ENCODE measurements around the gene CLCN7.
"Not testable (repeated sequence)": the region's sequence is repeated elsewhere in the genome, so short reads cannot be mapped to it uniquely, and the experiment has no call there.

CLCN7 gene

DNA sequence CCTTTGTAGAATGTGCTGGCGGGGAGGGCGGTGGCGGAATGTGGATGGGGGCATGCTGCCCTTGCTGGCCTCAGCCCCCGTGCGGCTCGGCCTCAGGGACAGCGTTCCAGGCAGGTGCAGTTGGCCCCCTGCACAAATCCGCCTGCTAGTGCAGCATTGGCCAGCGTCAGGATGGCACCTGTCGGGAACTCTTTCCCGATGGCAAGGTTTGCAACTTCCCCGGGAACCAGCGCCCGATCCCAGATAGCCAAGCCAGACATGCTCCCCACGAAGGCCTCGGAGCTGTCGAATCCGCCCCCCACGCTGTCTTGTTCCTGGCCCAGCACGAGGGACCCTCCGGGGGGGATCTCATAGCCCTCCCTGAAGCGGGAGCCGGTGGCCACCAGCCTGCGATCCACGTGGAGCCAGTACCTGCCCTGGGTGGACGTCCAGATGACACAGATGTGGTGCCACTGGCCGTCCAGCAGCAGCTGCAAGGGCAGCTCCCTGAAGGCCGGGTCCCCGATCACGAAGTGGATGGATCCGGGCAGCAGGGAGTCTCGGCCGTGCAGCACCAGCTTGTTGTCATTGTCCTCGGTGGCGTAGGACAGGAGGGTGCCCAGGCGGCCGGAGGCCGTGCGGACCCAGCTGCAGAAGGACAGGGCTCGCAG lies 11.1 kb upstream of the CLCN7 start:
- no peak for DNase-seq

DNA sequence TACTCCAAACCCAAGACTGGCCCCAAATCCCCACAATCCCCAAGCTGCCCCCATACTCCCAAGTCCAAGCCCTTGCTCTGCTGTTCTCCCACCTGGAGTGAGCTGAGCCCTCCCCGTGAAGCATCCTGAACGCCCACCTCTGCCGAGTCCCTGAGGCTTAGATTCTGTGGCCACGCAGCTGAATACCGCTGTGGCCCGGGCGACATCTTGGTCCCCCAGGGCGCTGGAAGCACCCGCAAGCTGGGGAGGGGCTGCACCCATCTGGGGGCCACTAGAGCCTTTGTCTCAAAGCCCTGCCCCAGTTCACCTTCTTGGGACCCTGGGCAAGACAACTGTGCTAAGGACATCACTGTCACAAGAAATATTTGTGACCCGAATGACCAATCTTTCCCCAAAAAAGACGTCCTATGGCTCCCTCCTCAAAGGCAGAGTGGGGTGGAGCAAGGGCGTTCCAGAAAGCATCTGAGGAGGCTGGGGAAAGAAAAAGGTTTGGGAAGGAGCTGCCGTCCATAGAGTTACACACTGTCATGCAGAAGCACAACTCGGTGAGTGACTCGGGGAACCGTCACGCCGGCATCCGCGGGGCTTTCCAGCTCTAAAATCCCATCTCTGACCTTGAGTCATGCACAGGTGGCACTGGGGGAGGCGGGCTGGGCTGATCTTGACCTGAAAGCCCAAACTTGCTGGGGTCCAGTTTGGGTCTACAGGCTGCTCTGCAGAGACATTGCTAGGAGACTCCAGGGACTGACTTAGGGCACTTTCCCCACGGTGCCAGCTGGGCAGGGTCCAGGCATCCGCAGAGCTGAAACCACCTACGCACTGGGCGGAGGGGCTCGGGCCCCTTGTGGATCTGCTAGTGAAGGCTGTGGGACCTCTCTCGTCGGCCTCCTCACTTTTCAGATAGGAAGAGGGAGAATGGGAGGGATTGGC lies 7.3 kb upstream of the CLCN7 start:
- no peak for DNase-seq

DNA sequence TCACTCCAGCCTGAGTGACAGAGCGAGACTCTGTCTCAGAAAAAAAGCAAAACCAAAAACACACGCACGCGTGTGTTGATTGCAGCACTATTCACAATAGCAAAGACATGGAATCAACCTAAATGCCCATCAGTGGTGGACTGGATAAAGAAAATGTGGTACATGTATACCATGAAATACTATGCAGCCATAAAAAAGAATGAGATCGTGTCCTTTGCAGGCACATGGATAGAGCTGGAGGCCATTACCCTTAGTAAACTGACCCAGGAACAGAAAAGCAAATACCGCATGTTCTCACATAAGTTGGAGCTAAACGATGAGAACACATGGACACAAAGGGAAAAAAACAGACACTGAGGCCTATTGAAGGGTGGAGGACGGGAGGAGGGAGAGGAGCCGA lies 4.1 kb upstream of the CLCN7 start:
- not testable (repeated sequence) for DNase-seq

GRCh38 chr16:1477033-1477432 lies 2.2 kb upstream of the CLCN7 start:
- no peak for DNase-seq

DNA sequence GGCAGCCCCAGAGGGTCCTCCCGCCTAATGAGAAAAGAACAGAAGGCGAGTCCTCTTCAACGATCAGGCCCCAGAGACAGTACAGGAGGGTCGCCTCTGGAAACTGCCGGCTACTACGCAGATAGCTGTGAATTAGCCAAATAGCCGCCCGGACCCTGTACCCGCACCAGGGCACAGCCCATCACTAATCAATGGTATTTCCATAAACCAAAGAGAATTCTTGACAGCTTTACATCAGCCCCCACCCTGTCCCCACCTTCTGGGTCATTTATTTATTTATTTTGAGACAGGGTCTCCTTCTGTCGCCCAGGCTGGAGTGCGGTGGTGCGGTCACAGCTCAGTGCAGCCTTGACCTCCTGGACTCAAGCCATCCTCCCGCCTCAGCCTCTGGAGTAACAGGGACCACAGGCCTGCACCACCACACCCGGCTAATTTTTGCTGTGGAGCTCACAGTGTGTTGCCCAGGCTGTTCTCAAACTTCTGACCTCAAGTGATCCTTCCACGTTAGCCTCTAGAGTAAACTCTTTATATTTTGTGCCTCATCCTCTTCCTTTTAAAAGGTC lies 805 bp upstream of the CLCN7 start:
- DNase-seq, result no peak

GRCh38 chr16:1474082-1474795 lies 589 bp downstream of the CLCN7 start:
- no peak for DNase-seq

- no peak for DNase-seq
Measured at GRCh38 chr16:1472974-1473373, 1.9 kb downstream of the CLCN7 start.

GRCh38 chr16:1471569-1472194 lies 3.1 kb downstream of the CLCN7 start:
- DNase-seq, result no peak

DNA sequence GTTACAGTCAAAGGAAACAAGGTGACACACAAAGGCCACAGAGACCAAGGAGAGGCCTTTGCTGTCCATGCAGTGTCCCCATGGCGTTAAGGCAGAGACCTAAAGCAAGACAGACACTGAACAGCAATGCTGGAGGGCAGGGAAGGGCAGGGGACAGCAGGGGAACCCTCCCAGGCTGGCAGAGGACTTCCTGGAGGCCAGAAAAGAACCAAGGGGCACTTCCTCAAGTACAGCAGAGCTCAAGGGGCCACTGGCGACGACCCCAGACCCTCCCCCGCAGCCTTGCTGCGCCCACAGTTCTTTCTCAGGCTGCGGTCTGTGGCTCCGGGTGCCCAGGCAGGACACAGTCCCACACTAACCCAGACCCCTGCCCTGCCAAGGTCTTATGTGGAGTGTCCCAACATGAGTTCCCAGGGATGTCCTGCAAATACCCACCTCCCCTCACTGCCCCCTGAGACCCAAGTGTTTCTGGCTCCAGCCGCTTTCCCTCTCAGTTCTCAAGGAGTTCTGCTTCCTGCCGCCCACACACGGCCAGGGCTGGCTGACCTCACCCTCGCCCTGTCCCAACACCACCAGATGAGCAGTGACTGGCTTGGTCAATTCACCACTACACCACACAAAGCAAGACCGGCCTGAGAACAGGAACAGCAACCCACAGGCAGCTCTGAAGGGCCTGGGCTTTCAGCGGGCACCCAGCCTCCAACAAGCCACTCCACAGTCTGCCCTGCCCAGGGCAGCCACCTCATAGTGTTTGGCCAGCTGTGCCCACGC lies 4.2 kb downstream of the CLCN7 start:
- no peak for DNase-seq

DNA sequence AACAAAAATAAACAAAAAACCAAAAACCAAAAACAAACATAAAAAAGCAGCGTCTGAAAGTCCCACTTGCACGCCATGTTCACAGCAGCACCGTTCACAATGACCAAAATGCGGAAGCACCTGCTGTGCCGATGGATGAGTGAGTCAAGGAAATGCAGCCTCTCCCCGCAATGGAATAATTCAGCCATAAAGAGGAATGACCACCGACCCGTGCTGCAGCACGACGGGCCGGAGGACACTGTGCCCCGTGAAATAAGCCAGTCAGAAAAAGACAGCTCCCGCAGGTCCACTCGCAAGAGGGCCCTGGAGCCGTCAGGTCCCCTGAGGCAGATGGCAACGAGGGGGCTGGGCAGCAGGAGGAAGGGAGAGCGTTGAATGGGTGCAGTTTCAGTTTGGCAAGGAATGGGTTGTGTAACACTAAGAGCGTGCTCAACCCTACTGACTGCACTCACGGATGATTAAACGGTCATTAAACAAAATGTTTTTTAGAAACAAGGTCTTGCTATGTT lies 5.1 kb downstream of the CLCN7 start:
- no peak for DNase-seq

DNA sequence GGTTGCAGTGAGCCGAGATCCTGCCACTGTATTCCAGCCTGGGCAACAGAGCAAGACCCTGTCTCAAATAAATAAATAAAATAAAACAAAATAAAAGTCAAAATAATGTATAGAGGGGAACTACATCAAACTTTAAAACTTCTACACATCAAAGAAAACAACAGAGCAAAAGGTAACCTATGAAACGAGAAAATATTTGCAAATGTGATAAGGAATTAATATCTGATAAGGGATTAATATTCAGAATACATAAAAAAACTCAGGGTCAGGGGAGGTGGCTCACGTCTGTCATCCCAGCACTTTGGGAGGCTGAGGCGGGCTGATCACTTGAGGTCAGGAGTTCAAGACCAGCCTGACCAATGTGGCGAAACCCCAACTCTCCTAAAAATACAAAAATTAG lies 5.7 kb downstream of the CLCN7 start:
- DNase-seq, result not testable (repeated sequence)

DNA sequence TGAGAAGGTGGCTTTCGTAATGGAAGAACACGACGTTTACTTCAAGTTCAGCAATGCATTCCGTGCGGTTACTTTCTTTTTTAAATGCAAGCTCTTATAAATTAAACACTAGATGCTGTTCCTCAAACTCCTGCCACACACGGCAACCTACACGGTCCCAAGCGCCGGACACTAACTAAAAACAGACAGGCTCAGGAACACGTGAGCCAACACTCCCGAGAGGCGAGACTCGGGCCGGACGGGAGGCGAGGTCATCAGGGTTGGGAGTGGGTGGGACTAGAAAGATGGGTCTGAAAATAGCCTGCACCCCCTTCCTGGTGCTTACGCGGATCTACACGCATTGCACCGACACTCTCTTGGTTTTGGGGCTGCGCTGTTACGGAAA lies 6.4 kb downstream of the CLCN7 start:
- no peak for DNase-seq

DNA sequence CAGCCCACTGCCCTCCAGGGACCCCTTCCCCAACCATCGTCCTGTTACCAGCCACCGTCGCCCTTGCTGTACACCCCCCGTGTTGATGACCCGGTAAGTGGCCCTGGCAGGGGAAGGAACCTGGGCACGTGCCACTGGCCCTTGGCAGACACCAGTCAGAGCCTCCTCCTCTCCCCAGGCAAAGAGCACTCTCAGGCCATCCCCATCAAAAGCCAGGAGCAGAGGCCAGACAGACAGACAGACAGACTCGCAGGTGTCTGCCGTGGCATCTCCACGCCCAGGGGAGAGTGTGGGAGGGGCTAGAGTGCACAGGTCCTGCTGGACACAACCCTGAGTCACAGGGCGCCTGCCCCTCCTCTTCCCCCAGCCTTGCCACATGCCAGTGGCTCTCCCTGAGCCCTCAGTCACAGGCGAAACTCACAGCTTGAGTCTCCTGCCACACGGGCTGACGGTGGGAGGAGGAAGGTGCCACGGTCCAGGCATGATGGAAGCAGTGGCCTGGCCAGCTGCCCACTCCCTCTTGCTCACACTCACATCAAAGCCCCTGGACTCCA lies 7.8 kb downstream of the CLCN7 start:
- no peak for DNase-seq

DNA sequence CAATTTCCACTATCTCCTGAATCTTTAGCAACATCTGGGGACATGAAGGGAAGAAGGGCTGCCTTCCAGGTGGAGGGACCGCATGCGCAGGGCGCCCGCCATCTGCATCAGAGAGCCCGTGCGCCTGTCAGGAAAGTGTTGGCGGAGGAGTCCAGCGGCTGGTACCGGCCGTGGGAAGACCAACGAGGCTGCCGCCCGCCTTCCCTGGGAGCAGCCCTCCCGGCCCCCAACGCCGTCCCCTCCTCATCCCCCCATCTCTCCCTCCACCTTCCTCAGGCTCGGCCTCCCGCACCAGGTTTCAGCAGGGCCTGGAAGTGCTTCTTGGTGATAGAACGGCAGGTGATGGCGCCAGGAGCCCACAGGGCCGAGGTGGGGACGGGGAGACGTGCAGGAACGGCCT lies 8.8 kb downstream of the CLCN7 start:
- no peak for DNase-seq

DNA sequence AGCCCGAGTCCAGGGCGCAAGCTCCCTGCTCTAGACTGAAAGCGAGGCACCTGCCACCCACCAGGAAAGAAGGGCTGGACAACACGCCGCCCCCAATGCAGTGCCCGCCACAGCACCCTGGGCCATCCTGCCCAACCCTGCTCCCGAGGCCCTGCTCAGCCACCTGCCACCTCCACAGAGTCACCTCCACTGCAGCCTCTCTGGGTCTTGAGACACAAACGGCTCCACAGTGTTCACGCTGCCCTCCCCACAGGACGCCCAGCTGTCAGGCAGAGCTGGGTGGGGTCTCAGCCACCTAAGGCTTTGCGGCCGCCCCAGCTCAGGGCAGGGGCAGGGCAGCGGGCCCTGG lies 9.3 kb downstream of the CLCN7 start:
- DNase-seq, result no peak

GRCh38 chr16:1464894-1465566 lies 9.8 kb downstream of the CLCN7 start:
- DNase-seq, result no peak

GRCh38 chr16:1464196-1464893 lies 10.5 kb downstream of the CLCN7 start:
- DNase-seq, result no peak

- no peak for DNase-seq
Measured at GRCh38 chr16:1461146-1461545, 13.7 kb downstream of the CLCN7 start.

- DNase-seq, result no peak
Measured at GRCh38 chr16:1460602-1461138, 14.2 kb downstream of the CLCN7 start.

GRCh38 chr16:1459967-1460366 lies 14.9 kb downstream of the CLCN7 start:
- DNase-seq, result no peak
